ENCODE data around the gene DCC.

The DCC gene

GRCh38 chr18:53283708-53284107, 943.7 kb downstream of the DCC start:
- FAIRE-seq (no peak), DNase-seq (ENCODE audit: insufficient read length, low spot score) (no peak)

GRCh38 chr18:53305461-53305860, 965.5 kb downstream of the DCC start:
- DNase-seq (ENCODE audit: insufficient read length, low spot score) (no peak), FAIRE-seq (no peak)

- DNase-seq (ENCODE audit: insufficient read length, low spot score) (no peak), FAIRE-seq (no peak)
These were observed 979.6 kb downstream of the DCC start for GRCh38 chr18:53319628-53320027.

- FAIRE-seq = no peak
- no peak for DNase-seq (ENCODE audit: insufficient read length, low spot score)
These were observed 982.2 kb downstream of the DCC start for GRCh38 chr18:53322163-53322562.

- no peak for DNase-seq (ENCODE audit: insufficient read length, low spot score)
These were observed 984.4 kb downstream of the DCC start for GRCh38 chr18:53324353-53324752.

GRCh38 chr18:53360501-53361443, 1020.8 kb downstream of the DCC start:
- DNase-seq (ENCODE audit: insufficient read length, low spot score) (no peak), FAIRE-seq (no peak)

More at GRCh38 chr18:53324353-53324752, 984.4 kb downstream of the DCC start:
- FAIRE-seq = no peak

GRCh38 chr18:53375621-53376020, 1035.6 kb downstream of the DCC start:
- FAIRE-seq (no peak), DNase-seq (ENCODE audit: insufficient read length, low spot score) (no peak)

- no peak for FAIRE-seq
These were observed 1040.2 kb downstream of the DCC start for GRCh38 chr18:53380063-53380639.

GRCh38 chr18:53382870-53383269, 1042.9 kb downstream of the DCC start:
- no peak for DNase-seq (ENCODE audit: insufficient read length, low spot score)
- FAIRE-seq = no peak

More at GRCh38 chr18:53380063-53380639, 1040.2 kb downstream of the DCC start:
- no peak for DNase-seq (ENCODE audit: insufficient read length, low spot score)

- no peak for FAIRE-seq
These were observed 1045.9 kb downstream of the DCC start for GRCh38 chr18:53385889-53386288.

GRCh38 chr18:53387581-53387980, 1047.6 kb downstream of the DCC start:
- FAIRE-seq = no peak
- DNase-seq (ENCODE audit: insufficient read length, low spot score) = no peak

More at GRCh38 chr18:53385889-53386288, 1045.9 kb downstream of the DCC start:
- no peak for DNase-seq (ENCODE audit: insufficient read length, low spot score)

- FAIRE-seq (no peak), DNase-seq (ENCODE audit: insufficient read length, low spot score) (no peak)
These were observed 1062.7 kb downstream of the DCC start for GRCh38 chr18:53402670-53403069.

GRCh38 chr18:53408271-53408670, 1068.3 kb downstream of the DCC start:
- no peak for FAIRE-seq
- no peak for DNase-seq (ENCODE audit: insufficient read length, low spot score)

GRCh38 chr18:53411511-53411910, 1071.5 kb downstream of the DCC start:
- FAIRE-seq = no peak

GRCh38 chr18:53417003-53417402, 1077.0 kb downstream of the DCC start:
- FAIRE-seq (no peak), DNase-seq (ENCODE audit: insufficient read length, low spot score) (no peak)

More at GRCh38 chr18:53411511-53411910, 1071.5 kb downstream of the DCC start:
- DNase-seq (ENCODE audit: insufficient read length, low spot score) = no peak

- DNase-seq (ENCODE audit: insufficient read length, low spot score) = no peak
- no peak for FAIRE-seq
These were observed 1081.9 kb downstream of the DCC start for GRCh38 chr18:53421869-53422268.

GRCh38 chr18:53422896-53423295, 1082.9 kb downstream of the DCC start:
- no peak for FAIRE-seq
- no peak for DNase-seq (ENCODE audit: insufficient read length, low spot score)

- no peak for FAIRE-seq
These were observed 1086.7 kb downstream of the DCC start for GRCh38 chr18:53426666-53427184.

GRCh38 chr18:53441761-53442414, 1101.9 kb downstream of the DCC start:
- no peak for DNase-seq (ENCODE audit: insufficient read length, low spot score)
- no peak for FAIRE-seq

More at GRCh38 chr18:53426666-53427184, 1086.7 kb downstream of the DCC start:
- no peak for DNase-seq (ENCODE audit: insufficient read length, low spot score)

GRCh38 chr18:53442415-53442783, 1102.4 kb downstream of the DCC start:
- DNase-seq (ENCODE audit: insufficient read length, low spot score) = no peak
- no peak for FAIRE-seq

- no peak for FAIRE-seq
- DNase-seq (ENCODE audit: insufficient read length, low spot score) = no peak
These were observed 1103.3 kb downstream of the DCC start for GRCh38 chr18:53443336-53443735.
